Measurements from ENCODE around the gene RRP1B. TPM values are rescaled to one million over a fixed set of nuclear protein-coding genes. Genes with fewer than 3 reads are reported as not detected.

Gene RRP1B
- total RNA-seq, 6 experiments from 2014 or later: 8.0 to 17.0 (median 9.8) TPM

GRCh38 chr21:43639470-43640353 lies 19.6 kb upstream of the RRP1B start:
- no peaks in the 10 kb centered on the region for H3K27me3 ChIP-seq
- no peaks in the 10 kb centered on the region for H3K36me3 ChIP-seq
- H3K4me3 ChIP-seq: no peak overlapping the region
- intact Hi-C loops (cut with DNase I): no loop called here
- H3K9me3 ChIP-seq: no peaks in the 10 kb centered on the region
- WGBS (ENCODE audit: insufficient coverage, low coverage, low lambda C conversion rate, missing lambda C conversion rate): 50% methylated on average over 6 of the region's 7 CpGs
- DNase-seq: no peak
- TF ChIP-seq POLR2A (IDR thresholded peaks at IDR 0.05): no peak
- no peak for TF ChIP-seq CTCF (IDR thresholded peaks at IDR 0.05)
- peak; percentile 16 to 81 (median 52) for ATAC-seq
- peak overlapping the region in 1 of 3 donors; percentile 11 for H3K27ac ChIP-seq
- peaks cover 0 to 6% (median 2%) of the 10 kb centered on the region in 4 donors for H3K4me1 ChIP-seq

GRCh38 chr21:43640400-43640799 lies 19.0 kb upstream of the RRP1B start:
- Histone ChIP-seq H3K4me1 (peaks cover 0 to 6% (median 2%) of the 10 kb centered on the region in 4 donors), H3K36me3 (no peaks in the 10 kb centered on the region), H3K27ac (peak overlapping the region in 1 of 3 donors; percentile 11), H3K4me3 (no peak overlapping the region), H3K27me3 (no peaks in the 10 kb centered on the region), H3K9me3 (no peaks in the 10 kb centered on the region)
- ATAC-seq: peak in 1 of 4 donors; percentile 73
- intact Hi-C loops (cut with DNase I): no loop called here
- WGBS (ENCODE audit: insufficient coverage, low coverage, low lambda C conversion rate, missing lambda C conversion rate): 39% methylated on average over 3 of the region's 3 CpGs
- TF ChIP-seq CTCF (IDR thresholded peaks at IDR 0.05) (no peak), POLR2A (IDR thresholded peaks at IDR 0.05) (no peak)
- no peak for DNase-seq

- H3K27me3 ChIP-seq: no peaks in the 10 kb centered on the region
- DNase-seq: no peak
- no peaks in the 10 kb centered on the region for H3K36me3 ChIP-seq
- no peaks in the 10 kb centered on the region for H3K9me3 ChIP-seq
- WGBS (ENCODE audit: insufficient coverage, low coverage, low lambda C conversion rate, missing lambda C conversion rate): 92% methylated on average over 4 of the region's 4 CpGs
- H3K4me3 ChIP-seq: no peak overlapping the region
- no peak for ATAC-seq
- H3K4me1 ChIP-seq: peaks cover 0 to 6% (median 2%) of the 10 kb centered on the region in 4 donors
- intact Hi-C loops (cut with DNase I): no loop called here
- TF ChIP-seq POLR2A (IDR thresholded peaks at IDR 0.05): no peak
- no peak for TF ChIP-seq CTCF (IDR thresholded peaks at IDR 0.05)
- no peak overlapping the region for H3K27ac ChIP-seq
These were observed 16.2 kb upstream of the RRP1B start for GRCh38 chr21:43643193-43643592.

- 82% methylated on average over 4 of the region's 4 CpGs for WGBS (ENCODE audit: insufficient coverage, low coverage, low lambda C conversion rate, missing lambda C conversion rate)
- Histone ChIP-seq H3K36me3 (no peaks in the 10 kb centered on the region), H3K9me3 (no peaks in the 10 kb centered on the region), H3K4me1 (peaks cover 0 to 6% (median 2%) of the 10 kb centered on the region in 4 donors), H3K27me3 (no peaks in the 10 kb centered on the region), H3K4me3 (no peak overlapping the region), H3K27ac (no peak overlapping the region)
- ATAC-seq (no peak), DNase-seq (no peak)
- intact Hi-C loops (cut with DNase I): no loop called here
- TF ChIP-seq POLR2A (IDR thresholded peaks at IDR 0.05): no peak
- TF ChIP-seq CTCF (IDR thresholded peaks at IDR 0.05): no peak
These were observed 15.3 kb upstream of the RRP1B start for GRCh38 chr21:43644071-43644470.

All from right lobe of liver (tissue), 6 donors.